GM18870 (cell line): ENCODE results near the gene PCBP3.
"Not testable (repeated sequence)": the region's sequence is repeated elsewhere in the genome, so short reads cannot be mapped to it uniquely, and the experiment has no call there.

Experiments
- ATAC-seq: cut with Tn5 transposase; IDR thresholded peaks from one replicate; pipeline ENCODE4 v1.9.1; 2021; ENCODE audit warnings: moderate library complexity; ENCODE audit not compliant: unreplicated experiment

Gene PCBP3

DNA sequence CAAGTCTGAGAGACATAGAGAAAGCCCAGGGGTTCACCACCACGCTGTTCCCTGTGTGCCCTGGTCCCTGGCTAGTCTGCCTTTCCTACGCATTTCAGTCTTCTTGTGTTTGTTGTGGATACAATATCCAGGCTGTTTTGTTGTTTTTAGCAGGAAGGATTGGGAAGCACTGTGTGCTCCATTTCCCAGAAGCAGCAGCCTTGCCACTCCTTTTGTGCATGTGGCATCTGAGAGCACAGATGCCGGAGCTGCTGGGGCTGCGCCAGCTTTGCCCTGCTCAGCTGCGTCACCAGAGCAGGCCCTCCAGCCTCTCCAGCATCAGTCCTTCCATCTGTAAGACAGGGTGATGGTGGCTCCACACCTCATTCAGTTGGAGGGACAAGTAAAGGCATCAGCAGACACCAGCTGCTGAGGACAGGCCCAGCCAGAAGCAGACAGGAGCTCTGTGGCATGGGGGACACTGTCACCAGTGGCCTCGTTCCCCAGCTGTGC lies 243.6 kb downstream of the PCBP3 start:
- ATAC-seq, result no peak

DNA sequence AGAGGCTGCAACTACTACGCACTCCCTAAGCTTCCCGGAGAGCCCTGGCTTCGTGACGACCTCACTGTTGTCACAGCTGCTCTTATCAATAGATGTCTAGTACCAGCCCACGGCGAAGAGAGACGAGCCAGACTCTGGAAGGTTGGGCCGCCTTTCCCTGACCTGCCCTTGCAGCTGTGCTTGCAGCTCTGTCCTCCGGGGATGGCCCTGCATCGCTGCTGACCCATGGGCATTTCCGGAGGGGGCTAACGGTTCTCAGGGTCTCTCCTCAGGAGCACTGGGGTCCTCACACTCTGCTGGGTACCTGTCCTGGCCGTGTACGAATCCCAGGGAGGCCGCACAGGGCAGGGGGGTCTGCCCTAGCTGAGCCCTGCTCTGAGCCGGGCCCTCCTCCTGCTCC lies 244.3 kb downstream of the PCBP3 start:
- no peak for ATAC-seq

DNA sequence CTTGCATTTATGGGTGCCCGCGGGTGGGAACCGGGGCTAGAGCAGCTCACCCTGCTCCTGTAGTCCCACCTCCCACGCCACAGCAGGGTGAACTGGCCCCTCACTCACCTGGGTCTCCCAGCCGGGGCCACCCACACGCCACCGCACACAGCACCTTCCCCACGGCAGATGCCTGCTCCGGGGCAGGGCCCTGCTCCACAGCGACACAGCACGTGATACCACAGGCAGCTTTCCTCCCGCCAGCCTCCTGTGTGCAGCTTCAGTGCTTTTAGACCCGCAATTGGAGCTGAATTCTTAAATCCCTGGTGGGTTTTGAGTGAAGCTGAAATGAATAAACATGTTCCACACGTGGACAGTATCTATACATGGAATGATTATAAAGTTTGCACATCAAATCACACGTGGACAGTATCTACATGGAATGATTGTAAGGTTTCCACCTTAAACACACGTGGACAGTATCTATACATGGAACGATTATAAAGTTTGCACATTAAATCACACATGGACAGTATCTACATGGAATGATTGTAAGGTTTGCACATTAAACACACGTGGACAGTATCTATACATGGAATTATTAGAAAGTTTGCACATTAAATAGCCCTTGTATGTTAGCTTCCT lies 245.0 kb downstream of the PCBP3 start:
- ATAC-seq, result no peak

DNA sequence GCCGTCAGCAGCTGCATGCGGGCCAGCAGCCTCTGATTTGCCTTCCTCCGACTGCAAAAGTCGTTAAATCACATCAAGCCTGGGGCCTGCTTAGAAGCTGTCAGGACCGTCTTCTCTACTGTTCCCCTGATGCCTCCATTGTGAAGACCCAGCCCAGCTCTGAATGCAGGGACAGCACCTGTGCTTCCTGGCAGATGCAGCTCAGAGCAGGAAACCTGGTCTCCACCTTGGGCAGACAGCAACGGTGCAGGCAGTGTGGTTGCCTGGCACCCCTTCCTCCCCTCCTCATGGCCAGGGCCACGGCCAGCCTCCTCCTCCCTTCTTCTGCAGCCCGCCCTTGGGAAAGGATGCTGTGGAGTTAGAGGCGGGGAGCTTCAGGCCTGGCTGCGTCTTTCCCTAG lies 245.7 kb downstream of the PCBP3 start:
- ATAC-seq, result no peak

DNA sequence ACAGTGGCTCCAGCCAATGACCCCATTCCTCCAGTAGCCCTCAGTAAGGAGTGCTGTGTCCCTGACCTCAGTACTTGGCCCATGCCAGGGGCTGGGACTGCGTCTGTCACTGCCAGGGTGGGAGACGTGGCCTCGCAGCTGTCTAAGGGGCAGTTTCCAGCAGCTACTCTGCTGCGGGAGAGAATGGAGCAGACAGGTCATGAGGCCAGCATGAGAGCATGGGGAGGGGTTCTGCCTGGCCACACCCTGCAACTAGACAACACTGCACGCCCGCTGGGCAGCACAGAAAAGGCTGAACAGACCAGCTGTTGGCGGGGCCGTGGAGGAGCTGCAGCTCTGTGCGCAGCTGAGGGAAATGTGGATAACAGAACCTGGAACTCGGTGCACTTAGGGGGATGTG lies 246.4 kb downstream of the PCBP3 start:
- no peak for ATAC-seq

DNA sequence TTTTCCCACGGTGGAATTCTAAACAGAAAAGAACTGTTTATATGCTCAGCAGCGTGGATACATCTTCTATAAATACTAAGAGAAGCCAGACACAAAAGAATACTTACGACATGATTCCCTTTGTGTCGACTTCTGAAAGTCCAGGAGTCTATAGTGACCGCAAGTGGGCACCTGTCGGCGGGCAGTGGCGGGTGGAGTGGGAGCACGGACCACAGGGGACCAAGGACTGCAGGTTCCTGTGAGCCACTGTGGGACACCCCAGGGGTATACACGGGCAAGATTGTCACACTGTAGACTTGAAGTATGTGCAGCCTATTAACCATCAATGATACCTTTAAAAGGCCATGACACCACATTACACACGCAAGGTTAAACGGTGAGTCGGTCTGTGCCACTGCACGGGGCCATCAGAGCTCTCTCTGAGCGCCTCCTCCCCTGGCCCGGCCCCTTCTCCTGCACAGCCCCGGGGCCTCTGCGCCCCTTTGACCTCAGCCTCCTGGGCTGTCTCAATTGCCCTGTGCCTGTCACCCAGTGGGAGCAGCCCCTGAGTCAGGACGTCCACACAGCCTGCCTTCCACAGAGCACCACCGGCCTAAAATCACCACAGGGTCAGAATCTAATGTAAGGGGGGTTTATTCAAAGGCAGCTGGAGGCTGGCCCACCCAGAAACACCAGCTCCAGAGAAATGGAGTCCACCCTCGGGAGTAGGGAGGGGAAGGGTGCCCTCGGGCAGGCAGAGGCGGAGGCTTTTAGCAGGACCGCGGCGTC lies 248.0 kb downstream of the PCBP3 start:
- no peak for ATAC-seq

DNA sequence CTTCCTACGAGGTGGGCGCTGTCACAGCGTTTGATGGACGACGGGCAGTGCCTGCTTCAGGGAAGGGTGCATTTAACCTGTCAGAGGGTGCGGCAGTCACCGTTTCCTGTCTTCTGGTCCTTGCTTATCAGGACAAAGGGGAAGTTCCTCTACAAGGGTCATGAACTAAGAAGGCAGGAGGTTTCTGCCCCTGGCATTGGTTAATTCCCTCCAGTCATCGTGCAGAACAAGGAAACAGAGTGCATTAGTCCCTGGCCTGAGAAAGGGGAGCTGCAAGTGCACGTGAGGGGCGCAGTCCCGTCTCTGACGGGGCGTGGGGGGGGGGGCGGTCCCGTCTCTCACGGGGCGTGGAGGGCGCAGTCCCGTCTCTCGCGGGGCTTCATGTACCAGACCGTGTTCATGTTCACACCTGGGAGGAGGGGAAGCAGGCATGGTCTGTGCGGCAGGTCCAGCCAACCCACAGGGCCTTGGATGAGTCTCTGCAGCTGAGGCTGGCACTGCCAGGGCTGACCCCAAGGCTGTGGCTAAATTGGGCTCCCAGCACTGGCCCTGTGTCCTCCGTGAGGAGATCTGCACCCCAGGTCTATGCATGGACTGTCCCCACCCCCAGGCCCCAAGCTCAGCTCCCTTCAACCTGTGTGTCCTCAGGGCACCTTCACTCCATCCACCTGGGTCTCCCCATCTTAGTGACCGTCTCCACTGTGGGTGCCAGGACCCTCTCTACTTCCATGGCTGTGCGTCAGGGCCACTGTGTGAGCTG lies 248.8 kb downstream of the PCBP3 start:
- no peak for ATAC-seq

DNA sequence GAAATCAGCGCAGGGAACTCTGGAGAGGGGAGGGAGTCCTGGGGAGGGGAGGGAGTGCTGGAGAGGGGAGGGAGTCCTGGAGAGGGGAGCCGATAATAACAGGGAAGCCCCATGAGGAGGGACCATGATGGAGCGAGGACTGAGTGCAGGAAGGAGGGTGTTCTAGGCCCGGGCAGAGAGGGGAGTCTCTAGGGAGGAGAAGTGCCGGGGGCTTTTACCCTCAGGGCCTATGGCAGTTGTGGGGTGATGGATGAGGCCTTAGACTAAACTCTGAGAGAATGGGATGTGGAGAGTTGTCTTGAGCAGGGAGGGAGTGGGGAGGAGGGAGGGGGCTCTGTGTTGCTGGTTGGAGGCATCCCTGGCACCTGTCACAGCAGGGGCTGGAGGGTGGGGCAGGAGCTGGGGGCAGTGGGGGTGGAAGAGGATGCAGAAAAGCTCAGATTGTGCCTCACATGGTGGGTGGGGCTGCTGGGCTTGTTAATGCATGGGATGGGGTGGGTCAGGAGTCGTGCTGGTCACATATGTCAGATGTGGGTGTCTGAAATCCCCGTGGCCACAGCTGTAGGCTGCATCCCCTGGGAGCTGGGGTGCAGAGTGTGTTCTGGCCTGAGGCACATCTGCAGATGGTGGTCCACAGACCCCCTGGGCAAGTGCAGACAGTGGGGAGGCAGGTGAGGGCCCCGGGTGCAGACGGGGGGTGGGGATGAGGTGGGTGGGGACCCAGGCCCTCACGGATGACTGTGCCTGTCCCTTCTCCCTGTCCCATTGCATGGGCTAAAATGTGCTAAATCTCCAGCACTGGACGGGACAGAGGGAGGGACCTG lies 249.6 kb downstream of the PCBP3 start:
- no peak for ATAC-seq

DNA sequence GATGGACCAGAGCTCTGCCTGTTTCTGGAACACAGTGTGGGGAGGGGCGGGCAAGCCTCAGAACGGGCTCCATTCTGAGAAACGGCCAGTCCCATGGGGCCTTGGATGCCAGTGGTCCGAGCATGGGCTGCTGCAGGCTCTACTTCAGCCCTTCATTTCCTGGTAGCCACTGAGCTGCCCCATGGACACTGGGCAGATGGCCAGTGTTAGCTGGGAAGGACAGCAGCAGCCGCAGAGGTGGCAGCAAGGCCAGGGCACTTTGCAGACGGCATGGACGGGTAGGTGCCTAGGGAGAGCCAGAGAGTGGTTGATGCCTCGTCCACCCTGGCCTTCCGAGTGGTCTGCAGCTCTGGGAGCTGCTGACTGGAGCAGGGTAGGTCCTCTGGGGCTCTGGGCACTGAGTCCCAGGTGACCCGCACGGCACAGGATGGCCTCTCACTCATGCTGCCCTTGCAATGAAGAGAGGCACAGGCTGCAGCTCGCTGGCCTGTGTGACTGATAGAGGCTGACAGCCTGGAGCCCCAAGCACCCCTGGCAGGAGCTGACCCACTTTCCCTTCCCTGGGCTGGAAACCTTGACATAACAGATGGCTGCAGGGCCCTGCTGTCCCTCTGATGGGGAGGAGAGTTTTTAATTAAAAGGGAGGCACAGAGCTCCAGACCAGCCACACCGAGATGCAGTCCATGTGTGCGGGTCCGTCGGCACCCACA lies 250.4 kb downstream of the PCBP3 start:
- ATAC-seq, result no peak

DNA sequence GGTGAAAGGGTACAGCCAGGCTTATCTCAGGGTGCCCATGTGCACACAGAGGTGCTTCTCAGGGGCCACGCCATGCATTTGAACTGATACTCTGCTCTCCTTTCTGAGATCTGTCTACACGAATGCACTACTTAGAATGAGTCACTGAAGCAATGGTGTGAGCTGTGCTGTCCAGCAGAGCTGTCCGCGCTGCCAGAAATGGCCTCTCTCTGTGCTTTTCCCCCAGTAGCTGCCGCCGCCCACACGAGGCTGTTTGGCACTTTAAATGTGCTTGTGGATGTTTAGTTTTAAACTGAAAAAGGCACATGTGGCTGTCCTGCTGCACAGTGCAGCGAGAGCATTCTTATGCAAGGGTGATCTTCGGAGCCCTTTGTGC lies 250.9 kb downstream of the PCBP3 start:
- ATAC-seq, result no peak

DNA sequence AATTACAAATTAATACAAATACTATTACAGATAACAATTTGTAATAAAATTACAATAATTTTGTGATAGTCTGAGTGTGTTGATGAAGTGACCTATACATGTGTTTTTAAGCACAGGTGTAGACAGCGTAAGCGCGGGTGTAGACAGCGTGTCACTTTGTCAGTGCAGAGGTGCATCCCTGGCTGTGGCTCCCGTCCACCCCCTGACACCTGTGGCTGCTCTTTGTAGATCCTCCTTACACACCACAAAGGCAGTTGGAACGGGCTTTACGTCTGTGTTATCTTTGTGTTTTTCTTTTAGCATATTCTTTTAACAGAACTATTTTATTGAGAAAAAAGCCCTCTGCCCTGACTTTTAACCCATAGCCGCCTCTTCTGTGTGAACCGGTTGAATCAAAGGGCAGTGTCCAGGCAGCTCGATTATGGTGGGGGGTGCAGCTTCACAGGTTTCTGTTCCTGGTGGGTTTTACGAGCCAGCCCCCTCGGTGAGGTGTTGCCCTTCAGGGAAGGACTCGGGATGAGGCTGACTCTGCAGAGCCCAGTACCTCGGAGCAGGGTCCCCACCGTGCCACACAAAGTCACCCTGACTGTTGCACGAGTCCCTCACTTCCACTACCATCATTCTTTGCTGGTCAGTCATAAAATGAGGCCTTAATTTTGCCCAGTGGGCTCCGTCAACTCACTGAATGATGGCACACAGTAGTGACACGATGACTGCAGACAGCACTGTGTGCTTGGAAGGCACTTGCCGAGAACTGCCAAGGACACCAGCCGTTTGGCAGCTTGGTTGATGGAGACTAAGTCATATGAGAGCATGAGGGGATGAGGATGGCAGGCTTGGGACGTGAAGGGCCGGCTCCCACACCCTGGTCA lies 251.6 kb downstream of the PCBP3 start:
- no peak for ATAC-seq

DNA sequence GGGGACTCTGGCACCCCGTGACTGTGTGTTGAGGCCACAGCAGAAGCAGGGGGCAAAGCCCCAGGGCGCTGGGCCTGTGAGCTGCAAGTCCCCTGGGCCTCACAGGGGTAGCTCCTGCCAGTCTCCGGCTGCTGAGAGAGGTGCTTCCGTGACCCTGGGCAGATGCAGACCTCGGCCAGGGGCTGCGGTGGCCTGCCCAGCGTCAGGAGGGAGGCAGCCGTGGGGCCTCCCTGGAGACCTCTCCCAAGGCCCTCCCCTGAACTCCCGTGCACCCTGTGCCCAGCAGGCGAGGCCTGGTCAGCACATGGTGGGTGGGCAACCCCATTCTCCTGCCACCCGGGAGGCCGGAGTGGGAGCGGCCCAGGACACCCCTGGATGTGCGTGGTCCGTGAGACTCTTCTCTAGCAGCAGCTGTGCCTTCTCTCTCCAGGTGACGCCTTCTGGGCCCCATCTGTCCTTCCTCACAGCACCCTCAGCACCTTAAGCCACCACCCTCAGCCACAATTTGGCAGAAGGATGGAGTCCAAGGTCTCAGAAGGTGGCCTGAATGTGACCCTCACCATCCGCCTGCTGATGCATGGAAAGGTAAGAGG lies 252.3 kb downstream of the PCBP3 start:
- ATAC-seq, result no peak

DNA sequence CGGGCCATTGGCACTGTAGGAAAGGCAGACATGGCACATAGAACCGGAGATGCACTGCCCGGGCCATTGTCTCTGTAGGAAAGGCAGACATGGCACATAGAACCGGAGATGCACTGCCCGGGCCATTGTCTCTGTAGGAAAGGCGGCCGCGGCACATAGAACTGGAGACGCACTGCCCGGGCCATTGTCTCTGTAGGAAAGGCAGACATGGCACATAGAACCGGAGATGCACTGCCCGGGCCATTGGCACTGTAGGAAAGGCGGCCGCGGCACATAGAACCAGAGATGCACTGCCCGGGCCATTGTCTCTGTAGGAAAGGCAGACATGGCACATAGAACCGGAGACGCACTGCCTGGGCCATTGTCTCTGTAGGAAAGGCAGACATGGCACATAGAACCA lies 252.9 kb downstream of the PCBP3 start:
- ATAC-seq, result not testable (repeated sequence)

DNA sequence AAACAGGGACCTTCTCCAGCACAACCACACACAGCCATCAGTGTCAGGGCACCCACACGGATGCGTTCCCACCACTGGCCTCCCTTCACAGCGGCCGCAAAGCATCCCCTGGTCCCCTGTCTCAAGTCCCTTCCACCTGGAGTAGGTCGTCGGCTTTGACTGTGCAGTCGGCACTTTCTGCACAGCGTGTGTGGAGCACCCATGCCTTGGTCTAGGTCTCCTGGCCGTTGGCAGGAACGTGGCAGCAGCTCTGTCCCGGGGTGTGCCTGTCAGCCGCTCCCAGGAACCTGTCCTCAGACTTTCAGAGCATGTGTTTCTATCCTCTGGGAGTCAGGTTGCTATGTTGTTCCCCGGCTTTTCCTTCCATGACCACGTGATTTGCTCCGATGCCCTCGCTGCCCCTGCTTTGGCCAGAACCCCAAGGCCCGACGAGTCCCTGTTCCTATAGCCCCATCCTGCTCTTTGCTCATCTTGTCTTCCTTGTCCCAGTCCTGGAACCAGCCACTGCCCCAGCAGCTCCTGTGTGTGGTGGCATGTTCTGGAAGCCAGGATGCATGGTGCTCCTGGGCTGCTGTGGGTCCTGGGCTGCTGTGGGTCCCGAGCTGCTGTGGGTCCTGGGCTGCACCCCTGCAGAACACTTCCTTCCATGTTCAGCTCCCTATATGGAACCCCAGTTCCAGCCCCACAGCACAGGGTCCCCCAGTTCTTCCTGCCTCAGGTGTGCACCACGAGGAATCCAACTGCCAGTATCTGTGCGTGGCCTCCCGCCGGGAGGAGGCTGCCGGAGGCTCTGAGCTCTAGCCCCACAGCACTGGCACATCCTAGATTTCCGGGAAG lies 253.9 kb downstream of the PCBP3 start:
- ATAC-seq, result no peak

DNA sequence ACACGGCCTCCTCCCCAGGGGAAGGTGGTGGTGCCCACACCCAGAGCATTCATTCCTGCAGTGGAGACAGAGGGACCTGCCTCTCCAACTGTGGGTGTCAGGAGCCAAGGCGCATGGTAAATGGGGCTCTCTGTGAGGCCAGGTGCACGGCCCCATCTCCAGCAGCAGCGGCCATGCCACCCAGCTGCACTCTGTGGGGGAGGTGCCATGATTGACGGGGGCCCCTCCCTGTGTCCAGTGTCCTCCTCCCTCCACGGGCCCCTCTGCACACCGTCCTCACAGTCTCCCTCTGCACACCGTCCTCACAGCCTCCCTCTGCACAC lies 254.5 kb downstream of the PCBP3 start:
- no peak for ATAC-seq

DNA sequence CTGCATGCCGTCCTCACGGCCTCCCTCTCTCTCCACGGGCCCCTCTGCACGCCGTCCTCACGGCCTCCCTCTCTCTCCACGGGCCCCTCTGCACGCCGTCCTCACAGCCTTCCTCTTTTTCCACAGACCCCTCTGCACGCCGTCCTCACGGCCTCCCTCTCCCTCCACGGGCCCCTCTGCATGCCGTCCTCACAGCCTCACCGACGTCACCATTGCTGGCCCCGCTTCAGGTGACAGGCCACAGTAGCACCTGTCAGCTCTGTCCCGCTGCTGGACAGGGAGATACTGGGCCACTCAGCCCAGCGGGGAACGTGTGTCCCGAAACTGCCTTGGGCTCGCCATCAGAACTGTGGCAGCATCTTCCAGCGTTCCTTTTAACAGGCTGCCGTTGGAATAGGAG lies 255.3 kb downstream of the PCBP3 start:
- no peak for ATAC-seq

DNA sequence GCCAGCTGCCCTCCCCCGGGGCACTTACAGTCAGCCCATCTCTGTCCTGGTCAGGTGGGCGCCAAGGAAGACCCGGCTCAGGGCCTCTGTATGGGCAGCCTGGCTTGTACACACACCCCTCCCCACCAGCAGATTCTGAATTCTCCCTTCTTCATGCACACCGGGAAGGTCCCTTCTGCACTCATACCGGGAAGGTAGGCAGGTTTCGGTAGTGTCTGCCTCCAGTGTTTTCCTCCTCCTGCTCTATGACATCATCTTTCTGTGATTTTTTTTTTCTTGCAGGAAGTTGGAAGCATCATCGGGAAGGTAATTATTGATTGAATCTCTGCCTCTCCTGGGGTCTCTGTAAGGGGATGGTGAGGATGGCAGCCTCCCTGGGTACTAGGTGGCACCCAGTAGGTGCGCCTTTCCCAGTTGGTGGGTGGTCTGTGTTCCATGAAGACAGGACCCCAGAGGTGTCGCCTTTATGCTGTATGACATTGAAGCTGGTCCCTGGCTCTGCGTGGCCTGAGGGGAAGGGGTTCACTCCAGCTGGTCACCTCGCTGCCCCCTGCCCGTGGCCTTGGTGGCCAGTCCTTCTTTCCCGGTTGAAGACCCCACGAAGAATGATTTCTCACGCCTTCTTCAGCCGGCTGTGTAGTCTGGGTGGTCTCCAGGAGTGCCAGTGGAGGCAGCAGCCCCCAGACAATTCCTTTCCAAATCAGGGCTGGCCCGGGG lies 255.9 kb downstream of the PCBP3 start:
- ATAC-seq, result no peak
